MM.1S (cell line): ENCODE results near the gene SUPT7L.

Source experiments
- DNase-seq: peaks from one replicate; pipeline ENCODE4 v3.0.0-alpha.2; 2015
- H2AFZ ChIP-seq: fragments of 300-600 bp; sonication (generic); 2 replicates; pipeline ENCODE4 v1.6.0; 2016; ENCODE audit warnings: antibody characterized with exemption, low read length
- H3F3A ChIP-seq: fragments of 300-600 bp; sonication (generic); 2 replicates; pipeline ENCODE4 v1.6.1; 2016; ENCODE audit warnings: mild to moderate bottlenecking, antibody characterized with exemption, low read length, moderate library complexity, mixed read lengths; ENCODE audit not compliant: insufficient read depth
- H3K27ac ChIP-seq: fragments of 300-600 bp; sonication (generic); 2 replicates; pipeline ENCODE4 v1.5.1; 2016; ENCODE audit warnings: mild to moderate bottlenecking, low read length
- H3K27me3 ChIP-seq: fragments of 300-600 bp; sonication (generic); replicated peaks from 2 replicates; pipeline ENCODE4 v1.6.0; 2016; ENCODE audit warnings: low read length; ENCODE audit not compliant: insufficient read depth
- H3K36me3 ChIP-seq: fragments of 300-600 bp; sonication (generic); replicated peaks from 2 replicates; pipeline ENCODE4 v1.6.1; 2016; ENCODE audit warnings: mild to moderate bottlenecking, low read length, mixed read lengths; ENCODE audit not compliant: insufficient read depth
- H3K4me1 ChIP-seq: fragments of 300-600 bp; sonication (generic); 2 replicates; pipeline ENCODE4 v1.6.1; 2016; ENCODE audit warnings: low read length, mixed read lengths
- H3K4me2 ChIP-seq: fragments of 300-600 bp; sonication (generic); 2 replicates; pipeline ENCODE4 v1.6.0; 2016; ENCODE audit warnings: low read depth, low read length
- H3K4me3 ChIP-seq: fragments of 300-600 bp; sonication (generic); 2 replicates; pipeline ENCODE4 v1.5.1; 2016; ENCODE audit warnings: low read length, mixed read lengths
- H3K79me2 ChIP-seq: fragments of 300-600 bp; sonication (generic); 2 replicates; pipeline ENCODE4 v1.6.1; 2016; ENCODE audit warnings: mixed run types, low read length, mixed read lengths
- H3K9ac ChIP-seq: fragments of 300-600 bp; sonication (generic); 2 replicates; pipeline ENCODE4 v1.6.1; 2016; ENCODE audit warnings: low read length, mixed read lengths
- H3K9me2 ChIP-seq: fragments of 300-600 bp; sonication (generic); replicated peaks from 2 replicates; pipeline ENCODE4 v1.6.1; 2016; ENCODE audit warnings: mild to moderate bottlenecking, low read length, mixed read lengths; ENCODE audit not compliant: insufficient read depth
- H3K9me3 ChIP-seq: fragments of 300-600 bp; sonication (generic); replicated peaks from 2 replicates; pipeline ENCODE4 v1.6.1; 2016; ENCODE audit warnings: mild to moderate bottlenecking, low read length, mixed read lengths; ENCODE audit not compliant: insufficient read depth
- H4K20me1 ChIP-seq: fragments of 300-600 bp; sonication (generic); 2 replicates; pipeline ENCODE4 v1.6.1; 2016; ENCODE audit warnings: mild to moderate bottlenecking, low read length, moderate library complexity, mixed read lengths; ENCODE audit not compliant: insufficient read depth
- EZH2 ChIP-seq: fragments of 300-600 bp; sonication (generic); optimal IDR thresholded peaks from 2 replicates; pipeline ENCODE3; 2017; ENCODE audit warnings: low read depth, mild to moderate bottlenecking, antibody characterized with exemption, low read length, mixed read lengths
- EZH2phosphoT487 ChIP-seq: fragments of 300-600 bp; sonication (generic); IDR thresholded peaks from 2 replicates; pipeline ENCODE4 v1.6.1; 2018; ENCODE audit warnings: antibody characterized with exemption, low read length
- TF ChIP-seq, protein P1 (sequence below): fragments of 300-600 bp; sonication (generic); IDR thresholded peaks from 2 replicates; pipeline ENCODE4 v1.5.1; 2016; ENCODE audit warnings: antibody characterized with exemption, low read length, mixed read lengths

The SUPT7L gene

DNA sequence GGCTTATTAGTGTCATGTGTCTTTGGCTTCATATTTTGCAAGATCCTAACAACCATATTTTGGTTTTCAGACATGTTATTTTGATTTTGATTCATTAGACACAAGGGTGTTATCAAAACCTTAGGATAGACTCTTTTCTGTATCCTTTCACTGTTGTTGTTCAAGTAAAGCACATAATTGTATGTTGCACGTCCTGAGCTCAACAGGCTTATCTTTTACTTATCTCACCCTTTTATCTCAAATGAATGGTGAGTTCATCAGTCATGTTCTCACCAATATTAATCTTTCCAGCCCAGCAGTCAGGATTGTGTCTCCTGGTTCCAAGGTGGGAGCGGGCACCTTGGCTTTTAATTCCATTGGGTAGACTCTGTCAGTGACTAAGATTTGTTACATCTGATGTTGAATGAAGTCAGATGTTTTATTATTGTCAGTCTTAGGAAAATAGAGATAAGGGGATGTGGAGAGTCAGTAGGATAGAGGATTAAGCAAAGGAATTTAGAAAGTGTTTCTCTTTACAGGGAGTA lies 22.6 kb downstream of the SUPT7L start:
- no peaks in the 10 kb centered on the region for H3K36me3 ChIP-seq

DNA sequence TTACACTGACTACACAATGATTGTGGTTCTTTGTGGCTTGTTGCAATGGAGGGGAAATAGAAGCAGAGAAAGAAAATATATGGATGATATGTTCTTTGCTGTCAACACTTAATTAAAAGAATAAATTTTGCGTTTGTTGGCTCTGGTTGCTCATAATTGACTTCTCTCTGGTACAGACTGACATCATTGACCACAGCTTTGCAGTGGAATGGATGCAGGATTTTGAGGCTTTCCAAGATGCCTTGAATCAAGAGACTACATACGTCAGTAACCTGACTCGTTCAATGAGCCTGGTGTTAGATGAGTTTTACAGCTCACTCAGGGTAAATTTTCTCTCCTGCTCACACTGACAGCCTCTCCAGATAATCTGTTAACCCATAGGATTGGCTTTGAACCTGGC lies 24.7 kb downstream of the SUPT7L start:
- no peak overlapping the region for H3K4me3 ChIP-seq
- H3K36me3 ChIP-seq, result peaks cover 3% of the 10 kb centered on the region; the same call in 1 of the 2 replicates
- H3K27me3 ChIP-seq, result no peaks in the 10 kb centered on the region
- no peaks in the 10 kb centered on the region for H3F3A ChIP-seq
- H4K20me1 ChIP-seq, result no peaks in the 10 kb centered on the region
- H3K27ac ChIP-seq, result no peak overlapping the region
- TF ChIP-seq EZH2phosphoT487, result no peak
- TF ChIP-seq, protein P1, sequence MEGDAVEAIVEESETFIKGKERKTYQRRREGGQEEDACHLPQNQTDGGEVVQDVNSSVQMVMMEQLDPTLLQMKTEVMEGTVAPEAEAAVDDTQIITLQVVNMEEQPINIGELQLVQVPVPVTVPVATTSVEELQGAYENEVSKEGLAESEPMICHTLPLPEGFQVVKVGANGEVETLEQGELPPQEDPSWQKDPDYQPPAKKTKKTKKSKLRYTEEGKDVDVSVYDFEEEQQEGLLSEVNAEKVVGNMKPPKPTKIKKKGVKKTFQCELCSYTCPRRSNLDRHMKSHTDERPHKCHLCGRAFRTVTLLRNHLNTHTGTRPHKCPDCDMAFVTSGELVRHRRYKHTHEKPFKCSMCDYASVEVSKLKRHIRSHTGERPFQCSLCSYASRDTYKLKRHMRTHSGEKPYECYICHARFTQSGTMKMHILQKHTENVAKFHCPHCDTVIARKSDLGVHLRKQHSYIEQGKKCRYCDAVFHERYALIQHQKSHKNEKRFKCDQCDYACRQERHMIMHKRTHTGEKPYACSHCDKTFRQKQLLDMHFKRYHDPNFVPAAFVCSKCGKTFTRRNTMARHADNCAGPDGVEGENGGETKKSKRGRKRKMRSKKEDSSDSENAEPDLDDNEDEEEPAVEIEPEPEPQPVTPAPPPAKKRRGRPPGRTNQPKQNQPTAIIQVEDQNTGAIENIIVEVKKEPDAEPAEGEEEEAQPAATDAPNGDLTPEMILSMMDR, result no peak
- no peak for TF ChIP-seq EZH2
- no peaks in the 10 kb centered on the region for H3K79me2 ChIP-seq
- H3K9ac ChIP-seq, result no peak overlapping the region
- H3K9me3 ChIP-seq, result no peaks in the 10 kb centered on the region
- no peak for DNase-seq
- H3K4me1 ChIP-seq, result no peaks in the 10 kb centered on the region
- H3K4me2 ChIP-seq, result no peak overlapping the region
- H2AFZ ChIP-seq, result no peak overlapping the region
- no peaks in the 10 kb centered on the region for H3K9me2 ChIP-seq

More for the DNA sequence above, 22.6 kb downstream of the SUPT7L start:
- no peak overlapping the region for H2AFZ ChIP-seq
- no peaks in the 10 kb centered on the region for H3K9me3 ChIP-seq
- H3K79me2 ChIP-seq, result no peaks in the 10 kb centered on the region
- no peaks in the 10 kb centered on the region for H3K4me1 ChIP-seq
- H3K9ac ChIP-seq, result no peak overlapping the region
- no peak overlapping the region for H3K27ac ChIP-seq
- no peaks in the 10 kb centered on the region for H3K27me3 ChIP-seq
- DNase-seq, result no peak
- H3K9me2 ChIP-seq, result no peaks in the 10 kb centered on the region
- H3F3A ChIP-seq, result no peaks in the 10 kb centered on the region
- no peak overlapping the region for H3K4me2 ChIP-seq
- TF ChIP-seq EZH2 (no peak), EZH2phosphoT487 (no peak)
- TF ChIP-seq, protein P1, result no peak
- no peaks in the 10 kb centered on the region for H4K20me1 ChIP-seq
- no peak overlapping the region for H3K4me3 ChIP-seq

GRCh38 chr2:27638037-27638637 lies 25.3 kb downstream of the SUPT7L start:
- peaks cover 3% of the 10 kb centered on the region; the same call in 1 of the 2 replicates for H3K36me3 ChIP-seq
- H3K4me1 ChIP-seq, result no peaks in the 10 kb centered on the region
- H3F3A ChIP-seq, result no peaks in the 10 kb centered on the region
- no peaks in the 10 kb centered on the region for H3K27me3 ChIP-seq
- no peak overlapping the region for H3K4me3 ChIP-seq
- no peaks in the 10 kb centered on the region for H3K9me3 ChIP-seq
- no peak overlapping the region for H3K4me2 ChIP-seq
- H2AFZ ChIP-seq, result no peak overlapping the region
- TF ChIP-seq, protein P1, result no peak
- TF ChIP-seq EZH2phosphoT487 (no peak), EZH2 (no peak)
- H3K9me2 ChIP-seq, result no peaks in the 10 kb centered on the region
- DNase-seq, result no peak
- no peak overlapping the region for H3K27ac ChIP-seq
- H3K9ac ChIP-seq, result no peak overlapping the region
- H3K79me2 ChIP-seq, result no peaks in the 10 kb centered on the region
- no peaks in the 10 kb centered on the region for H4K20me1 ChIP-seq
